A549 (cell line): Measurements from ENCODE around the gene TM4SF20. TPM values are rescaled to one million over a fixed set of nuclear protein-coding genes. Genes with fewer than 3 reads are reported as not detected.

ENCODE experiments used
- ATAC-seq, 2 experiments: fragments of 200-7000 bp in 1 of 2; fragments of >200 bp in 1 of 2; cut with Nextera tagmentation in 1 of 2; cut with Tn5 transposase in 1 of 2; 3 replicates each; pipeline versions ENCODE4 v1.8.0 to v1.9.1; 2018 to 2020; ENCODE audit warnings: mild to moderate bottlenecking in 1 of 2, moderate library complexity in 1 of 2
- CTCF ChIA-PET: fragments of 300-600 bp; sonication (Branson Sonifier 250); formaldehyde crosslinking; extraction: SDS; loops from one replicate; lab custom pipeline; 2021; ENCODE audit warnings: antibody characterized with exemption, inconsistent platforms; lab: Yijun Ruan, JAX
- POLR2A ChIA-PET: fragments of 350-600 bp; formaldehyde crosslinking; extraction: SDS; loops from one replicate; lab custom pipeline; 2021; ENCODE audit warnings: antibody characterized with exemption, inconsistent platforms; lab: Yijun Ruan, JAX
- DNase-seq, 2 experiments: peaks; one replicate each; pipeline versions ENCODE4 v3.0.0 to v3.0.0-alpha.2; 2011 to 2016; ENCODE audit warnings: low read depth in 1 of 2, low spot score in 1 of 2
- FAIRE-seq: peaks from 2 replicates; lab custom pipeline; 2011; peaks lifted over from hg19 to GRCh38; lab: Jason Lieb, UNC
- H3K27ac ChIP-seq, 2 experiments: fragments of >200 bp; sonication (Bioruptor Twin); formaldehyde crosslinking; 3 replicates each; pipeline ENCODE4 v1.5.1; 2016 to 2017
- H3K4me1 ChIP-seq: fragments of >200 bp; sonication (Bioruptor Twin); formaldehyde crosslinking; 3 replicates; pipeline ENCODE4 v1.6.1; 2016
- H3K4me2 ChIP-seq: fragments of >200 bp; sonication (Bioruptor Twin); formaldehyde crosslinking; 3 replicates; pipeline ENCODE4 v1.6.1; 2016
- H3K4me3 ChIP-seq: fragments of >200 bp; sonication (Bioruptor Twin); formaldehyde crosslinking; 3 replicates; pipeline ENCODE4 v1.5.1; 2016
- H3K9me3 ChIP-seq: fragments of >200 bp; sonication (Bioruptor Twin); formaldehyde crosslinking; 3 replicates; pipeline ENCODE4 v1.6.1; 2016
- BHLHE40 ChIP-seq: IDR thresholded peaks from 2 replicates; pipeline ENCODE4 v1.6.1; 2012; ENCODE audit warnings: low read depth, low read length, inconsistent platforms
- CBX2 ChIP-seq: fragments of 200-600 bp; sonication (generic); IDR thresholded peaks from 2 replicates; pipeline ENCODE4 v1.6.1; 2016; ENCODE audit warnings: low read depth, mild to moderate bottlenecking, borderline replicate concordance
- EHF ChIP-seq: fragments of 250-450 bp; sonication (Bioruptor Pico); IDR thresholded peaks from 2 replicates; pipeline ENCODE4 v1.5.0; 2020; ENCODE audit warnings: mild to moderate bottlenecking
- EP300 ChIP-seq, 2 experiments: fragments of >200 bp; sonication (Bioruptor Twin); formaldehyde crosslinking; IDR thresholded peaks; 2 replicates in 1 of 2; 3 replicates in 1 of 2; pipeline ENCODE4 v1.6.1; 2016 to 2017
- ESRRA ChIP-seq: fragments of 150-350 bp; IDR thresholded peaks from 2 replicates; pipeline ENCODE4 v1.6.1; 2014; ENCODE audit warnings: mild to moderate bottlenecking, low read length, borderline replicate concordance
- GATA3 ChIP-seq: IDR thresholded peaks from 2 replicates; pipeline ENCODE4 v1.6.1; 2012; ENCODE audit warnings: borderline replicate concordance
- HOXB13 ChIP-seq: fragments of 250-450 bp; sonication (Bioruptor Pico); IDR thresholded peaks from 2 replicates; pipeline ENCODE4 v1.5.0; 2020; ENCODE audit warnings: low read depth, mild to moderate bottlenecking, moderate library complexity
- KDM5A ChIP-seq: fragments of 200-600 bp; sonication (generic); IDR thresholded peaks from 2 replicates; pipeline ENCODE4 v1.6.1; 2016; ENCODE audit warnings: antibody characterized with exemption, mild to moderate bottlenecking
- MAZ ChIP-seq: fragments of 150-350 bp; IDR thresholded peaks from 2 replicates; pipeline ENCODE4 v1.6.1; 2014; ENCODE audit warnings: antibody characterized with exemption, low read depth, low read length, borderline replicate concordance
- NPAS2 ChIP-seq: fragments of 250-450 bp; sonication (Bioruptor Pico); IDR thresholded peaks from 2 replicates; pipeline ENCODE4 v1.8.0; 2022; ENCODE audit warnings: mild to moderate bottlenecking, moderate library complexity, borderline replicate concordance
- PHF8 ChIP-seq: fragments of 200-600 bp; sonication (generic); IDR thresholded peaks from 2 replicates; pipeline ENCODE4 v1.6.1; 2016; ENCODE audit warnings: low read depth, mild to moderate bottlenecking, antibody characterized with exemption, moderate library complexity, borderline replicate concordance
- POLR2A ChIP-seq: IDR thresholded peaks from 2 replicates; pipeline ENCODE4 v1.6.1; 2012; ENCODE audit warnings: mild to moderate bottlenecking, low read length
- RNF2 ChIP-seq: fragments of 200-600 bp; sonication (generic); IDR thresholded peaks from 2 replicates; pipeline ENCODE4 v1.6.1; 2016; ENCODE audit warnings: low read depth, mild to moderate bottlenecking, antibody characterized with exemption, moderate library complexity, borderline replicate concordance
- TFCP2L1 ChIP-seq: fragments of 250-450 bp; sonication (Bioruptor Pico); IDR thresholded peaks from 2 replicates; pipeline ENCODE4 v1.5.0; 2021; ENCODE audit warnings: mild to moderate bottlenecking
- ZC3H11A ChIP-seq: fragments of 450-650 bp; IDR thresholded peaks from 2 replicates; pipeline ENCODE4 v1.6.1; 2014; ENCODE audit warnings: antibody characterized with exemption, mild to moderate bottlenecking
- ZFP36 ChIP-seq: fragments of 450-650 bp; IDR thresholded peaks from 2 replicates; pipeline ENCODE4 v1.6.1; 2014; ENCODE audit warnings: borderline replicate concordance; ENCODE audit not compliant: partially characterized antibody
- ZNF302 ChIP-seq: fragments of 250-450 bp; sonication (Bioruptor Pico); IDR thresholded peaks from 2 replicates; pipeline ENCODE4 v1.9.0; 2021; ENCODE audit warnings: inconsistent platforms, mild to moderate bottlenecking, moderate library complexity
- ZSCAN20 ChIP-seq: fragments of 250-450 bp; sonication (Bioruptor Pico); IDR thresholded peaks from 2 replicates; pipeline ENCODE4 v1.8.0; 2022; ENCODE audit warnings: mild to moderate bottlenecking, moderate library complexity
- WGBS: methylation state at CpG from one replicate; pipeline ENCODE4 v1.1.6; 2017; ENCODE audit errors: missing lambda C conversion rate; 5-methylcytosine and 5-hydroxymethylcytosine counted together
- polyA plus RNA-seq, 4 experiments: library from polyadenylated mRNA; depleted of rRNA in 3 of 4; stranded (reverse); fragments of >200 nt; fragmentation: RNase III in 1 of 4; extraction: RNeasy Plus Mini Kit Qiagen cat#74134 plus additional on column Dnase treatment in 1 of 4; gene quantifications; 2 replicates in 3 of 4; 3 replicates in 1 of 4; pipeline ENCODE4 v1.2.3, GENCODE V29; 2011 to 2017
- TF ChIP-seq, protein P1 (sequence below): fragments of >200 bp; sonication (Bioruptor Twin); formaldehyde crosslinking; IDR thresholded peaks from 3 replicates; pipeline ENCODE4 v1.5.1; 2016
- TF ChIP-seq, protein P2 (sequence below): fragments of >200 bp; sonication (Bioruptor Twin); formaldehyde crosslinking; IDR thresholded peaks from 3 replicates; pipeline ENCODE4 v1.6.1; 2016
- TF ChIP-seq, protein P3 (sequence below): fragments of >200 bp; sonication (Bioruptor Twin); formaldehyde crosslinking; IDR thresholded peaks from 2 replicates; pipeline ENCODE4 v1.6.1; 2016
- TF ChIP-seq, protein P4 (sequence below): IDR thresholded peaks from 2 replicates; pipeline ENCODE4 v1.6.1; 2012; ENCODE audit warnings: low read depth, borderline replicate concordance
- TF ChIP-seq, protein P5 (sequence below): fragments of 250-450 bp; sonication (Bioruptor Pico); IDR thresholded peaks from 2 replicates; pipeline ENCODE4 v1.5.0; 2020; ENCODE audit warnings: low read depth, mild to moderate bottlenecking, moderate library complexity
- TF ChIP-seq, protein P6 (sequence below): IDR thresholded peaks from 2 replicates; pipeline ENCODE4 v1.6.1; 2012

TM4SF20 gene
- polyA plus RNA-seq, 2 of the 4 experiments (the other 2 are of a cell fraction), result 59.3 to 136 TPM

DNA sequence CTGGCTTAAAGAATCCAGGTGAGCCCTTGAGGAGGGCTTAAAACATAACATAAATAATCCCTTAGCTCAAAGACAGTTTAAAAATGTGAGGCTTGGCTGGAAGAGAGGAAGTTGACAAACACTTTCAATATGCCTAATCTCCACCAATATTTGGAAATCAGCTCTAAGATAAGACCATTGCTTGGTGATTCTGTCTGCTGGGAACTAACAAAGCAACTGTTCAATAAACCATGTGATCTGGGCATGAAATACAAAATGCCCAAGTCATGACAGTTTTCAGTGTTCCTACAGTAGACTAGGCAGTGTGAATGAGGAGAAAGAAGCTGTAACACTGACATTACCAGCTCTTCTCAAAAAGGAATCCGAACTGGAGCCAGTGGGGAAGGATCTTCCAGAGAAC, 43.4 kb downstream of the TM4SF20 start:
- FAIRE-seq, result no peak
- ChIA-PET POLR2A (interaction anchor here (1.0 to 1.1 kb wide), 2 partner anchors 32 to 58 kb away, joined by 3 to 4 read pairs; no protein-coding TSS in a partner anchor), CTCF (interaction anchor here (2.2 kb wide), 1 partner anchor 205 kb away, joined by 6 read pairs; no protein-coding TSS in a partner anchor)
- H3K4me2 ChIP-seq, result no peak overlapping the region
- no peak for ATAC-seq
- H3K4me3 ChIP-seq, result no peak overlapping the region
- WGBS, result 94% methylated on average over 1 of the region's 1 CpG
- H3K9me3 ChIP-seq, result no peaks in the 10 kb centered on the region
- H3K4me1 ChIP-seq, result peaks cover 22% of the 10 kb centered on the region
- H3K27ac ChIP-seq, result no peak overlapping the region
- TF ChIP-seq BHLHE40 (no peak), EP300 (IDR thresholded peaks at IDR 0.05) (no peak), RNF2 (no peak), POLR2A (no peak), PHF8 (no peak), TFCP2L1 (CRISPR knock-in tag) (no peak), KDM5A (no peak), ESRRA (no peak), MAZ (no peak), ZC3H11A (no peak), EHF (CRISPR knock-in tag) (no peak), ZSCAN20 (no peak), NPAS2 (no peak), ZNF302 (CRISPR knock-in tag) (no peak), GATA3 (no peak)
- TF ChIP-seq, protein P1, sequence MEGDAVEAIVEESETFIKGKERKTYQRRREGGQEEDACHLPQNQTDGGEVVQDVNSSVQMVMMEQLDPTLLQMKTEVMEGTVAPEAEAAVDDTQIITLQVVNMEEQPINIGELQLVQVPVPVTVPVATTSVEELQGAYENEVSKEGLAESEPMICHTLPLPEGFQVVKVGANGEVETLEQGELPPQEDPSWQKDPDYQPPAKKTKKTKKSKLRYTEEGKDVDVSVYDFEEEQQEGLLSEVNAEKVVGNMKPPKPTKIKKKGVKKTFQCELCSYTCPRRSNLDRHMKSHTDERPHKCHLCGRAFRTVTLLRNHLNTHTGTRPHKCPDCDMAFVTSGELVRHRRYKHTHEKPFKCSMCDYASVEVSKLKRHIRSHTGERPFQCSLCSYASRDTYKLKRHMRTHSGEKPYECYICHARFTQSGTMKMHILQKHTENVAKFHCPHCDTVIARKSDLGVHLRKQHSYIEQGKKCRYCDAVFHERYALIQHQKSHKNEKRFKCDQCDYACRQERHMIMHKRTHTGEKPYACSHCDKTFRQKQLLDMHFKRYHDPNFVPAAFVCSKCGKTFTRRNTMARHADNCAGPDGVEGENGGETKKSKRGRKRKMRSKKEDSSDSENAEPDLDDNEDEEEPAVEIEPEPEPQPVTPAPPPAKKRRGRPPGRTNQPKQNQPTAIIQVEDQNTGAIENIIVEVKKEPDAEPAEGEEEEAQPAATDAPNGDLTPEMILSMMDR, result no peak
- TF ChIP-seq, protein P2, sequence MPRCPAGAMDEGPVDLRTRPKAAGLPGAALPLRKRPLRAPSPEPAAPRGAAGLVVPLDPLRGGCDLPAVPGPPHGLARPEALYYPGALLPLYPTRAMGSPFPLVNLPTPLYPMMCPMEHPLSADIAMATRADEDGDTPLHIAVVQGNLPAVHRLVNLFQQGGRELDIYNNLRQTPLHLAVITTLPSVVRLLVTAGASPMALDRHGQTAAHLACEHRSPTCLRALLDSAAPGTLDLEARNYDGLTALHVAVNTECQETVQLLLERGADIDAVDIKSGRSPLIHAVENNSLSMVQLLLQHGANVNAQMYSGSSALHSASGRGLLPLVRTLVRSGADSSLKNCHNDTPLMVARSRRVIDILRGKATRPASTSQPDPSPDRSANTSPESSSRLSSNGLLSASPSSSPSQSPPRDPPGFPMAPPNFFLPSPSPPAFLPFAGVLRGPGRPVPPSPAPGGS, result no peak
- TF ChIP-seq, protein P3, sequence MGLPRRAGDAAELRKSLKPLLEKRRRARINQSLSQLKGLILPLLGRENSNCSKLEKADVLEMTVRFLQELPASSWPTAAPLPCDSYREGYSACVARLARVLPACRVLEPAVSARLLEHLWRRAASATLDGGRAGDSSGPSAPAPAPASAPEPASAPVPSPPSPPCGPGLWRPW, result no peak
- TF ChIP-seq, protein P4, sequence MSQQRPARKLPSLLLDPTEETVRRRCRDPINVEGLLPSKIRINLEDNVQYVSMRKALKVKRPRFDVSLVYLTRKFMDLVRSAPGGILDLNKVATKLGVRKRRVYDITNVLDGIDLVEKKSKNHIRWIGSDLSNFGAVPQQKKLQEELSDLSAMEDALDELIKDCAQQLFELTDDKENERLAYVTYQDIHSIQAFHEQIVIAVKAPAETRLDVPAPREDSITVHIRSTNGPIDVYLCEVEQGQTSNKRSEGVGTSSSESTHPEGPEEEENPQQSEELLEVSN, result no peak
- TF ChIP-seq, protein P5, sequence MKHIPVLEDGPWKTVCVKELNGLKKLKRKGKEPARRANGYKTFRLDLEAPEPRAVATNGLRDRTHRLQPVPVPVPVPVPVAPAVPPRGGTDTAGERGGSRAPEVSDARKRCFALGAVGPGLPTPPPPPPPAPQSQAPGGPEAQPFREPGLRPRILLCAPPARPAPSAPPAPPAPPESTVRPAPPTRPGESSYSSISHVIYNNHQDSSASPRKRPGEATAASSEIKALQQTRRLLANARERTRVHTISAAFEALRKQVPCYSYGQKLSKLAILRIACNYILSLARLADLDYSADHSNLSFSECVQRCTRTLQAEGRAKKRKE (CRISPR knock-in tag), result no peak
- no peak for DNase-seq

DNA sequence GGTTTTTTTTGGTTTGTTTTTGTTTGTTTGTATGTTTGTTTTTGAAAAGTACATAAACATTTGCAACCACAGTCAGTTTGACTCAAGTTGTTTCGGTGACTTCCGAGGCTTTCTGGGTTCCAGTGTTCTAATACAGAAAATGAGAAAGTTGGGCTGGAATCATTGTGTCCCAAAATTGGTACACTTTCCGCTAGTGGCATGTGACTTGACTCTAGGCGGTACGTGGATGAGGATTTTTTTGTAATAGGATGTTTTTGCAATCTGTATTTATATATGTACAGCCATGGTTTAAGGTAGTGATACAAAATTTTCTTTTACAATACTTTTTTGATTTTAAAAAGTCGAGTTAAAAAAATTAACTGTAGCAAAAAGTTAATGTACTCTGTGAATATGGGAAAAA, 52.3 kb downstream of the TM4SF20 start:
- H3K9me3 ChIP-seq, result peaks cover 3% of the 10 kb centered on the region; the same call in 1 of the 3 replicates
- peak overlapping the region; percentile 94 to 97 for H3K27ac ChIP-seq
- peaks cover 40% of the 10 kb centered on the region for H3K4me1 ChIP-seq
- no peak for TF ChIP-seq CBX2
- no peak for TF ChIP-seq ZC3H11A
- TF ChIP-seq TFCP2L1 (CRISPR knock-in tag), result no peak
- TF ChIP-seq HOXB13 (CRISPR knock-in tag), result no peak
- no peak for TF ChIP-seq ZFP36
- TF ChIP-seq, protein P6, sequence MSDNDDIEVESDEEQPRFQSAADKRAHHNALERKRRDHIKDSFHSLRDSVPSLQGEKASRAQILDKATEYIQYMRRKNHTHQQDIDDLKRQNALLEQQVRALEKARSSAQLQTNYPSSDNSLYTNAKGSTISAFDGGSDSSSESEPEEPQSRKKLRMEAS, result no peak
- no peak for DNase-seq
- ChIA-PET POLR2A (no interaction called here), CTCF (no interaction called here)
- WGBS, result 21% methylated on average over 6 of the region's 6 CpGs
- no peak for FAIRE-seq
- peak overlapping the region; percentile 93 for H3K4me2 ChIP-seq
- peak overlapping the region; percentile 86 for H3K4me3 ChIP-seq
- no peak for ATAC-seq
